ENCODE data around the gene MISP3. TPM values are rescaled to one million over a fixed set of nuclear protein-coding genes. Genes with fewer than 3 reads are reported as not detected.

The MISP3 gene
- total and polyA plus RNA-seq, 2 of the 8 experiments (the other 6 are each of a cell fraction or from before 2014, with no cell fraction given): 0.74 to 1.4 TPM

DNA sequence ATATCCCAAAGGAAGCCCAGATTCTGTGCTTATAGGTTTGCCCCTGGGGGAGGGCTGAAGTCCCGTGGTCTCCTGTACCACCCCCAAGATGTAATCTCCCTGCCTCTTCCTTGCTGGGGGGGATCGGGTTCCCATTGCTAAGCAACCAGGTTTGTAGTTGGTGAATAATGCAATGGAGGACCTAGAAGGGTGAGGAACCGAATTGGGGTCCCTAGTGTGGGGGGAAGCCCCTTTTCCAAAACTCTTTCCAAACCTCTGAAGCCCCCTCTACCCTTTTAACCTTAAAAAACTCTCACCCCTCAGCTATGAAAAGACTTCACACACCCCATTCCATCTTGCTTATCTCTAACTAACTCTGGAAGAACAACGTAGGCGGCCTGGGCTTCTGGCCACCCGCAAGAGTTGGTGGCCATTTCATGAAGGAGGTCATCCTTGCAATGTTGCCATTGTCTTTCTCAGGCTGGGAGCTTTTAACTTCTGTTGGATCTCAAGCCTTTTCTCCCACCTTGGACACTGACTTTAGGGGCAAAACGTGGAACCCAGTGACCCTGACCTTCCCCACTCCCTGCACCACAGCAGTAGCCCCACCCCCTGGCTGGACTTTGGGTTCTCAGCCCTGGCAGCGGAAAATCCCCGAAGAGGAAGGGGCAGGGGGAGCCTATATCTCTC is 11.4 kb upstream of the MISP3 start:
- H4K91ac ChIP-seq (replicated peaks; ENCODE audit: insufficient read length, low read length): no peak overlapping the region
- H3K23ac ChIP-seq (ENCODE audit: insufficient read length): no peak overlapping the region
- no peaks in the 10 kb centered on the region for H3K79me1 ChIP-seq (ENCODE audit: low read depth, low read length)
- H2BK15ac ChIP-seq (ENCODE audit: low read length): peak overlapping the region; percentile 97
- H3K56ac ChIP-seq (replicated peaks; ENCODE audit: insufficient read length, low read depth, low read length): no peak overlapping the region
- DNase-seq (ENCODE audit: low read depth in 1 of 2, low spot score in 2 of 2) (no peak), FAIRE-seq (no peak)
- no peak overlapping the region for H4K5ac ChIP-seq (ENCODE audit: insufficient read length, low read depth, low read length)
- peaks cover 12% of the 10 kb centered on the region; the same call in 1 of the 2 replicates for H3K23me2 ChIP-seq (ENCODE audit: low read depth, low read length)
- H3K4me2 ChIP-seq (ENCODE audit: insufficient read depth in 1 of 2, low read depth in 2 of 2, low read length in 2 of 2): no peak overlapping the region
- peak overlapping the region; percentile 72; the same call in 1 of the 2 replicates for H2BK20ac ChIP-seq (ENCODE audit: low read length)
- no peaks in the 10 kb centered on the region for H3K79me2 ChIP-seq (ENCODE audit: control insufficient read depth in 1 of 2, insufficient read depth in 2 of 2, low read length in 2 of 2)
- H3K9ac ChIP-seq (replicated peaks in 1 of 4; ENCODE audit: extremely low read depth in 1 of 4, low read depth in 3 of 4, low read length in 3 of 4): no peak overlapping the region
- H2BK5ac ChIP-seq (ENCODE audit: low read depth, low read length): no peak overlapping the region
- H4K8ac ChIP-seq (ENCODE audit: extremely low read depth, insufficient read depth, low read length): 0 out of 2 replicates have a peak overlapping the region, but pooled peaks have one; percentile 72
- H2AFZ ChIP-seq (ENCODE audit: low read length): 0 out of 2 replicates have a peak overlapping the region, but pooled peaks have one; percentile 70
- H3K36me3 ChIP-seq (ENCODE audit: control insufficient read depth in 2 of 4, insufficient read depth in 4 of 4, low read length in 3 of 4): no peaks in the 10 kb centered on the region
- CTCF ChIA-PET (ENCODE audit: partially characterized antibody): interaction anchor here (0.9 to 7.3 kb wide), 10 partner anchors 10 to 419 kb away, joined by 3 to 103 read pairs (median 14); partner anchors contain the start of genes C19orf67 and MISP3
- H2BK120ac ChIP-seq (replicated peaks; ENCODE audit: low read depth, low read length): no peak overlapping the region
- POLR2A ChIA-PET (ENCODE audit: partially characterized antibody): interaction anchor here (0.7 kb wide), 1 partner anchor 8 kb away, joined by 4 read pairs; no protein-coding TSS in a partner anchor
- no peak overlapping the region for H3K14ac ChIP-seq (ENCODE audit: insufficient read length)
- no peak overlapping the region for H2AK5ac ChIP-seq (ENCODE audit: low read depth, low read length)
- no peak overlapping the region for H3K4me3 ChIP-seq (ENCODE audit: extremely low read depth in 1 of 4, insufficient read depth in 2 of 4, low read depth in 3 of 4, low read length in 4 of 4)
- H3K27me3 ChIP-seq (replicated peaks in 1 of 4; ENCODE audit: control insufficient read depth in 3 of 4, extremely low read depth in 1 of 4, insufficient read depth in 3 of 4, low read length in 3 of 4): peaks cover 5 to 19% (median 14%) of the 10 kb centered on the region in 4 experiments
- H3K4ac ChIP-seq (replicated peaks; ENCODE audit: insufficient read length, low read depth, low read length): no peak overlapping the region
- H4K20me1 ChIP-seq (replicated peaks in 1 of 2; ENCODE audit: control insufficient read depth in 1 of 2, insufficient read depth in 2 of 2, low read length in 2 of 2): peaks cover 0 to 2% of the 10 kb centered on the region in 2 experiments
- 0 out of 2 replicates have a peak overlapping the region, but pooled peaks have one; percentile 17 for H2BK12ac ChIP-seq (ENCODE audit: low read depth, low read length)
- peak overlapping the region; percentile 32; the same call in 1 of the 2 replicates for H3K18ac ChIP-seq (ENCODE audit: extremely low read depth, low read length)
- TF ChIP-seq HDAC2 (IDR thresholded peaks at IDR 0.05; ENCODE audit: borderline replicate concordance in 1 of 2, low read depth in 2 of 2, low read length in 2 of 2): no peak
- no peak for TF ChIP-seq RXRA (IDR thresholded peaks at IDR 0.05; ENCODE audit: insufficient read depth, low read depth, low read length)
- TF ChIP-seq CEBPB (IDR thresholded peaks at IDR 0.05; ENCODE audit: low read depth, low read length): no peak
- no peak for TF ChIP-seq EP300 (IDR thresholded peaks at IDR 0.05; ENCODE audit: borderline replicate concordance in 1 of 2, low read depth in 2 of 2, low read length in 2 of 2)
- no peak for TF ChIP-seq HDAC6 (IDR thresholded peaks at IDR 0.05; ENCODE audit: low read depth, low read length)
- no peak for TF ChIP-seq JUND (IDR thresholded peaks at IDR 0.05; ENCODE audit: low read length)
- no peak for TF ChIP-seq SAP30 (IDR thresholded peaks at IDR 0.05; ENCODE audit: insufficient read depth, insufficient replicate concordance, low read length)
- TF ChIP-seq TAF7 (optimal IDR thresholded peaks at IDR 0.05; ENCODE audit: borderline replicate concordance, low read depth, low read length): no peak
- H3K4me1 ChIP-seq (replicated peaks in 1 of 4; ENCODE audit: control insufficient read depth in 3 of 4, insufficient read depth in 4 of 4, low read length in 3 of 4): peaks cover 0 to 10% (median 3%) of the 10 kb centered on the region in 4 experiments; a peak in 4 of 7 replicates
- no peaks in the 10 kb centered on the region for H3K9me3 ChIP-seq (ENCODE audit: insufficient read depth in 2 of 2, low read depth in 1 of 2, low read length in 1 of 2)
- 83% methylated on average over 8 of the region's 9 CpGs; no CpG with 5 or more reads in 1 of the 2 experiments for WGBS, 2 experiments (ENCODE audit: extremely low coverage in 1 of 2, insufficient coverage in 1 of 2, insufficient read length in 1 of 2, insufficient replicate concordance in 2 of 2, low coverage in 1 of 2, low lambda C conversion rate in 2 of 2, missing lambda C conversion rate in 1 of 2)
- H3K27ac ChIP-seq (ENCODE audit: low read depth, low read length): no peak overlapping the region
